Endodermal cell (in vitro differentiated cells): ENCODE results near the gene NTRK3. TPM values are rescaled to one million over a fixed set of nuclear protein-coding genes. Genes with fewer than 3 reads are reported as not detected.

Source experiments
- DNase-seq: peaks from one replicate; pipeline ENCODE4 v3.0.0-alpha.2; 2017
- H3K27ac ChIP-seq: 2 replicates; pipeline ENCODE4 v1.5.1; 2013; ENCODE audit warnings: mild to moderate bottlenecking, low read depth, low read length, moderate library complexity
- H3K27me3 ChIP-seq: 2 replicates; pipeline ENCODE4 v1.6.1; 2013; ENCODE audit warnings: mild to moderate bottlenecking, low read length, moderate library complexity; ENCODE audit not compliant: insufficient read depth, control insufficient read depth, poor library complexity, severe bottlenecking
- H3K36me3 ChIP-seq: 2 replicates; pipeline ENCODE4 v1.7.0; 2013; ENCODE audit warnings: mild to moderate bottlenecking, low read length, moderate library complexity; ENCODE audit not compliant: control insufficient read depth, insufficient read depth
- H3K4me1 ChIP-seq: one replicate; pipeline ENCODE4 v1.7.0; 2013; ENCODE audit warnings: low read length; ENCODE audit not compliant: control insufficient read depth, insufficient read depth
- H3K4me3 ChIP-seq: 2 replicates; pipeline ENCODE4 v1.5.1; 2013; ENCODE audit warnings: mild to moderate bottlenecking, low read length, moderate library complexity
- H3K9ac ChIP-seq: 2 replicates; pipeline ENCODE4 v1.6.1; 2013; ENCODE audit warnings: mild to moderate bottlenecking, low read length, moderate library complexity; ENCODE audit not compliant: poor library complexity, severe bottlenecking; ENCODE audit errors: extremely low read depth
- H3K9me3 ChIP-seq: 2 replicates; pipeline ENCODE4 v1.6.1; 2013; ENCODE audit warnings: mild to moderate bottlenecking, low read length, moderate library complexity; ENCODE audit not compliant: control insufficient read depth
- H3K27ac Mint-ChIP-seq: 2 replicates; pipeline ENCODE4 v1.8.0; 2020; ENCODE audit warnings: mixed read lengths
- H3K27me3 Mint-ChIP-seq: 2 replicates; pipeline ENCODE4 v1.8.0; 2021; ENCODE audit warnings: mild to moderate bottlenecking, mixed read lengths; ENCODE audit not compliant: insufficient read depth
- H3K36me3 Mint-ChIP-seq: 2 replicates; pipeline ENCODE4 v1.8.0; 2020; ENCODE audit warnings: low read depth, mixed read lengths
- H3K4me1 Mint-ChIP-seq: 2 replicates; pipeline ENCODE4 v1.8.0; 2020; ENCODE audit warnings: mixed read lengths
- H3K4me3 Mint-ChIP-seq: 2 replicates; pipeline ENCODE4 v1.8.0; 2020; ENCODE audit warnings: mild to moderate bottlenecking, moderate library complexity, mixed read lengths
- H3K9me3 Mint-ChIP-seq: 2 replicates; pipeline ENCODE4 v1.8.0; 2020; ENCODE audit warnings: mild to moderate bottlenecking, mixed read lengths
- CTCF ChIP-seq: fragments of 200-600 bp; sonication (generic); conservative IDR thresholded peaks from 2 replicates; pipeline ENCODE4 v1.5.0; 2021; ENCODE audit warnings: antibody characterized with exemption, mild to moderate bottlenecking
- WGBS, 2 experiments: methylation state at CpG; one replicate each; pipeline versions ENCODE4 v1.1.5 to v1.1.7; 2013; ENCODE audit warnings: missing lambda C conversion rate in 2 of 2, mixed read lengths in 1 of 2; ENCODE audit not compliant: insufficient coverage in 1 of 2, insufficient read length in 1 of 2; 5-methylcytosine and 5-hydroxymethylcytosine counted together
- total RNA-seq, 2 donors: library from RNA; stranded (reverse); fragmentation: NEBNext Ultra II Directional in 1 of 2; extraction: Animal tissue kit (Norgen Biotek cat#: 25700) in 1 of 2; gene quantifications; 2 replicates in 1 of 2; 3 replicates in 1 of 2; pipeline ENCODE4 v1.2.1, GENCODE V29; 2021

The NTRK3 gene
- total RNA-seq, 2 donors from 2014 or later: 0.11 to 0.86 TPM

DNA sequence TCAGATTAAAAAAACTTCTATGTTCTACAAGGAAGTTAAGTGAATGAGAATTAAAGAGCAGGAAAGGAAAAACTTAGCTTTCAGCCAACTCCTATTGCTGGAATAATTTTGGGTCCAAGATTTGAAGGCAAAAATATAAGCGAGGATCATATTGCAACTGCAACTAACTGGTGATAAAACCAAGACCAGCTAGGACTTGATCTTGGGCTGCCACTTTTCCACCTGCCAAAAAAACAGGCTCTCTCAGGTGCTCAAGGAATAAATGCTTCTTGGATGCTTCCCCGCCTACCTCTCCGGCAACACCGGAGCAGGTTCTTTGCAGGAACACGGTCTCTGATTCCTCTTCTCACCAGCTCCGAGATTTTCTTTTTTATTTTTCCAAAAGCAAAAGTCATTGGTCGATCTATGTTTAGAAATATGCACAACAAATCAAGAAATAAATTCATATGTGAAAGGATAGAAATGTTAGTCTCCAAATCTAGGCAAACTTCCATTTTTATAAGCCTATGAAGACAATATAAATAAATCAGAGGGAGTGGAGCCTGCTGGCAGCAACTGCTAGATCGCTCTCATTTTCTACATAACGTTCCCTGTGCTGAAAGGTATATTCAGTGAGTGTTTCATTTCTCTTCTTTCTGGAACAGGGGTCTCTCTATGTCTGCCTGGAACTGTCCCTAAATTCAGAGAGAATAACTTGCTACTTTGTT, 241.9 kb downstream of the NTRK3 start:
- Mint-ChIP-seq H3K4me3 (no peak overlapping the region), H3K27me3 (peaks cover 5% of the 10 kb centered on the region), H3K27ac (no peak overlapping the region), H3K4me1 (peaks cover 9% of the 10 kb centered on the region), H3K9me3 (no peaks in the 10 kb centered on the region), H3K36me3 (no peaks in the 10 kb centered on the region)
- Histone ChIP-seq H3K9me3 (no peaks in the 10 kb centered on the region), H3K27me3 (peaks cover 8% of the 10 kb centered on the region), H3K4me3 (no peak overlapping the region), H3K9ac (no peak overlapping the region), H3K27ac (no peak overlapping the region), H3K4me1 (no peaks in the 10 kb centered on the region), H3K36me3 (no peaks in the 10 kb centered on the region)
- WGBS, 2 experiments: 89 to 99% methylated on average over 8 to 9 of the region's 9 CpGs
- no peak for TF ChIP-seq CTCF
- DNase-seq: no peak

DNA sequence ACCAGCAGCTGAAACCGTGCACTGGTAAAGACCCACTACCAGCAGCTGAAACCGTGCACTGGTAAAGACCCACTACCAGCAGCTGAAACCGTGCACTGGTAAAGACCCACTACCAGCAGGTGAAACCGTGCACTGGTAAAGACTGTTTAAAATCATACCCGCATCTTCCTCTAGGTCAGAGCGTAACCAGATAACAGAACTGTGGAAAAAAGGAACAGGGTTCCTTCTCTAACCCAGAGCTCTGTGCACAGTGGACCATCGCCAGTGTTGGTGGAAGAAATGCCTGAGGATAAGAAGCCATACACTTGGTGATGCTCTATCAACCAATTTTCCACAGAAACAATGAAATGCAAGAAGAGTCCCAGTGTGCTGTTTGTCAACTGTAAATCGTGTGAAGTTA, 243.4 kb downstream of the NTRK3 start:
- Histone ChIP-seq H3K4me3 (no peak overlapping the region), H3K9me3 (no peaks in the 10 kb centered on the region), H3K27ac (no peak overlapping the region), H3K9ac (no peak overlapping the region), H3K36me3 (no peaks in the 10 kb centered on the region), H3K27me3 (peaks cover 2% of the 10 kb centered on the region), H3K4me1 (no peaks in the 10 kb centered on the region)
- no peak overlapping the region for H3K27ac Mint-ChIP-seq
- TF ChIP-seq CTCF: no peak
- H3K9me3 Mint-ChIP-seq: no peaks in the 10 kb centered on the region
- 89 to 91% methylated on average over 7 of the region's 8 CpGs for WGBS, 2 experiments
- H3K36me3 Mint-ChIP-seq: no peaks in the 10 kb centered on the region
- no peak overlapping the region for H3K4me3 Mint-ChIP-seq
- H3K27me3 Mint-ChIP-seq: peaks cover 6% of the 10 kb centered on the region
- H3K4me1 Mint-ChIP-seq: peaks cover 9% of the 10 kb centered on the region
- no peak for DNase-seq

GRCh38 chr15:88012688-88013087, 243.9 kb downstream of the NTRK3 start:
- TF ChIP-seq CTCF: no peak
- no peak overlapping the region for H3K4me3 ChIP-seq
- no peak overlapping the region for H3K9ac ChIP-seq
- Mint-ChIP-seq H3K4me1 (peaks cover 9% of the 10 kb centered on the region), H3K4me3 (no peak overlapping the region), H3K27ac (no peak overlapping the region), H3K36me3 (no peaks in the 10 kb centered on the region), H3K27me3 (peaks cover 6% of the 10 kb centered on the region), H3K9me3 (no peaks in the 10 kb centered on the region)
- H3K4me1 ChIP-seq: no peaks in the 10 kb centered on the region
- no peak overlapping the region for H3K27ac ChIP-seq
- 93 to 97% methylated on average over 3 to 6 of the region's 7 CpGs for WGBS, 2 experiments
- peaks cover 6% of the 10 kb centered on the region for H3K27me3 ChIP-seq
- H3K36me3 ChIP-seq: no peaks in the 10 kb centered on the region
- DNase-seq: no peak
- H3K9me3 ChIP-seq: no peaks in the 10 kb centered on the region
